ENCODE results near the gene ARFGEF3. TPM values are rescaled to one million over a fixed set of nuclear protein-coding genes. Genes with fewer than 3 reads are reported as not detected.
A peak's percentile ranks its signal among the peaks of the same experiment; 100 is the strongest.
"Not testable (repeated sequence)": the region's sequence is repeated elsewhere in the genome, so short reads cannot be mapped to it uniquely, and the experiment has no call there.

Gene ARFGEF3
- total and polyA plus RNA-seq, 4 donors, result 0.06 to 0.33 (median 0.16) TPM

- no peak for TF ChIP-seq REST (IDR thresholded peaks at IDR 0.05)
- no peak for TF ChIP-seq FOXA2 (IDR thresholded peaks at IDR 0.05)
- no peak for TF ChIP-seq HNF4G (IDR thresholded peaks at IDR 0.05)
- no peak for TF ChIP-seq JUND (IDR thresholded peaks at IDR 0.05)
- no peak for TF ChIP-seq FOXA1 (IDR thresholded peaks at IDR 0.05)
Measured at GRCh38 chr6:138286698-138287097, 125.0 kb downstream of the ARFGEF3 start (continued).

- H3K9ac ChIP-seq (ENCODE audit: low read depth in 1 of 2, low read length in 2 of 2), result no peak overlapping the region
- H3K27ac ChIP-seq (ENCODE audit: low read depth in 1 of 2, low read length in 2 of 2), result no peak overlapping the region
- no peaks in the 10 kb centered on the region for H3K9me3 ChIP-seq (ENCODE audit: control insufficient read depth in 4 of 4, low read length in 3 of 4)
- no peak overlapping the region for H3K4me3 ChIP-seq (ENCODE audit: low read depth in 1 of 3, low read length in 3 of 3)
- TF ChIP-seq REST (IDR thresholded peaks at IDR 0.05) (no peak), CTCF (IDR thresholded peaks at IDR 0.05; ENCODE audit: low read depth, low read length, missing input control) (peak; percentile 77), RXRA (IDR thresholded peaks at IDR 0.05) (peak in 1 of 2 donors; percentile 22), HNF4A (conservative IDR thresholded peaks at IDR 0.05) (no peak), TAF1 (conservative IDR thresholded peaks at IDR 0.05) (no peak), ATF3 (IDR thresholded peaks at IDR 0.05) (no peak), HNF4G (IDR thresholded peaks at IDR 0.05) (no peak), MAX (IDR thresholded peaks at IDR 0.05) (no peak), NR2F2 (IDR thresholded peaks at IDR 0.05) (no peak), ZBTB33 (IDR thresholded peaks at IDR 0.05) (no peak), GABPA (IDR thresholded peaks at IDR 0.05 in 1 of 2, conservative IDR thresholded peaks at IDR 0.05 in 1 of 2) (no peak), SP1 (IDR thresholded peaks at IDR 0.05) (no peak), EGR1 (IDR thresholded peaks at IDR 0.05; ENCODE audit: low read depth in 2 of 2) (no peak), FOXA2 (IDR thresholded peaks at IDR 0.05) (peak; percentile 11), JUND (IDR thresholded peaks at IDR 0.05) (no peak), FOXA1 (IDR thresholded peaks at IDR 0.05) (peak; percentile 31), YY1 (IDR thresholded peaks at IDR 0.05) (no peak), RAD21 (IDR thresholded peaks at IDR 0.05) (peak; percentile 74 to 88)
- H3K27me3 ChIP-seq (ENCODE audit: control insufficient read depth in 4 of 4, insufficient read depth in 4 of 4, low read length in 3 of 4), result no peaks in the 10 kb centered on the region
- whole genome bisulfite sequencing, result 60% methylated on average over 11 of the region's 11 CpGs
- H3K4me1 ChIP-seq (ENCODE audit: control insufficient read depth in 4 of 4, insufficient read depth in 4 of 4, low read length in 3 of 4), result peaks cover 3 to 11% (median 3%) of the 10 kb centered on the region in 4 donors
- H3K36me3 ChIP-seq (ENCODE audit: control insufficient read depth in 4 of 4, insufficient read depth in 3 of 4, low read depth in 1 of 4, low read length in 3 of 4), result no peaks in the 10 kb centered on the region
- no peak for DNase-seq (ENCODE audit: low spot score)
Measured at GRCh38 chr6:138287144-138287955, 125.6 kb downstream of the ARFGEF3 start.

GRCh38 chr6:138288428-138289085, 126.8 kb downstream of the ARFGEF3 start:
- not testable (repeated sequence) for H3K4me3 ChIP-seq (ENCODE audit: low read depth in 1 of 3, low read length in 3 of 3); H3K36me3 ChIP-seq (ENCODE audit: control insufficient read depth in 4 of 4, insufficient read depth in 3 of 4, low read depth in 1 of 4, low read length in 3 of 4); H3K27ac ChIP-seq (ENCODE audit: low read depth in 1 of 2, low read length in 2 of 2); H3K27me3 ChIP-seq (ENCODE audit: control insufficient read depth in 4 of 4, insufficient read depth in 4 of 4, low read length in 3 of 4); H3K9me3 ChIP-seq (ENCODE audit: control insufficient read depth in 4 of 4, low read length in 3 of 4); H3K9ac ChIP-seq (ENCODE audit: low read depth in 1 of 2, low read length in 2 of 2); DNase-seq (ENCODE audit: low spot score)
- 97% methylated on average over 6 of the region's 6 CpGs for WGBS
- peaks cover 3 to 11% (median 3%) of the 10 kb centered on the region in 4 donors for H3K4me1 ChIP-seq (ENCODE audit: control insufficient read depth in 4 of 4, insufficient read depth in 4 of 4, low read length in 3 of 4)
